ENCODE measurements around the gene UBE2J2.

DNA sequence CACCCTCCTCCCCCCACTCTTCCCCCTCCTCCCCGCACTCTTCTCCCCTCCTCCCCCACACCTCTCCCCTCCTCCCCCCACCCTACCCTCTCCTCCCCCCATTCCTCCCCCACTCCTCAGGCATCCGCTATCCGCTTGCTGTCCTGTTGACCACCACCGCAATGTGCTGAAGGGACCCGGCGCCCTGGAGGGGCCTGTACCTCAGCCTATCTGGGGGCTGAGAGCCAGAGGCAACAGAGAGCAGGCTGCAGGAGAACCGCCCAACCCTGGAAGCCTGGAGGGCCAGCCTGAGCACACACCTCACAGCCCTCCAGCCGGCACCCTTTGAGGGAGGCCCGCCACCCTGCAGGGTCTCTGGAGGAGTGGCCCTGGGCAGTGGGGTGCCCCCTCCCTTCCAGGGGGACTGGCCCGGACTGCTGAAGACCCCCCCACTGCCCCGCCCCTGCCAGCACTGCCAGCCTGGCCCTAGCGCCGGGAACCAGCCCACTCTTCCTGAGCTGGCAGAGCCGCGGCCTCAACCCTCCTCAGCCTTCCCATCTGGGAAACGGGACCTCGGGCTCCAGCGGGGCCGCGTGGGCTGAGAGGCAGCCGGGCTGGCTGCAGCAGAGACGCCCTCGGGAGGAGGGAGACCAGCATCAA lies 28.4 kb downstream of the UBE2J2 start:
- TF ChIP-seq, protein P1, sequence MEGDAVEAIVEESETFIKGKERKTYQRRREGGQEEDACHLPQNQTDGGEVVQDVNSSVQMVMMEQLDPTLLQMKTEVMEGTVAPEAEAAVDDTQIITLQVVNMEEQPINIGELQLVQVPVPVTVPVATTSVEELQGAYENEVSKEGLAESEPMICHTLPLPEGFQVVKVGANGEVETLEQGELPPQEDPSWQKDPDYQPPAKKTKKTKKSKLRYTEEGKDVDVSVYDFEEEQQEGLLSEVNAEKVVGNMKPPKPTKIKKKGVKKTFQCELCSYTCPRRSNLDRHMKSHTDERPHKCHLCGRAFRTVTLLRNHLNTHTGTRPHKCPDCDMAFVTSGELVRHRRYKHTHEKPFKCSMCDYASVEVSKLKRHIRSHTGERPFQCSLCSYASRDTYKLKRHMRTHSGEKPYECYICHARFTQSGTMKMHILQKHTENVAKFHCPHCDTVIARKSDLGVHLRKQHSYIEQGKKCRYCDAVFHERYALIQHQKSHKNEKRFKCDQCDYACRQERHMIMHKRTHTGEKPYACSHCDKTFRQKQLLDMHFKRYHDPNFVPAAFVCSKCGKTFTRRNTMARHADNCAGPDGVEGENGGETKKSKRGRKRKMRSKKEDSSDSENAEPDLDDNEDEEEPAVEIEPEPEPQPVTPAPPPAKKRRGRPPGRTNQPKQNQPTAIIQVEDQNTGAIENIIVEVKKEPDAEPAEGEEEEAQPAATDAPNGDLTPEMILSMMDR (IDR thresholded peaks at IDR 0.05; ENCODE audit: low read depth, low read length, poor library complexity, severe bottlenecking): no peak
- TF ChIP-seq EZH2phosphoT487 (IDR thresholded peaks at IDR 0.05; ENCODE audit: borderline replicate concordance, low read length): no peak
